Small intestine (tissue), 7 donors: ENCODE measurements around the gene RYR2. TPM values are rescaled to one million over a fixed set of nuclear protein-coding genes. Genes with fewer than 3 reads are reported as not detected.
"Not testable (repeated sequence)": the region's sequence is repeated elsewhere in the genome, so short reads cannot be mapped to it uniquely, and the experiment has no call there.

Experiments
- DNase-seq, 2 donors: peaks; one replicate each; pipeline versions ENCODE4 v3.0.0 to v3.0.0-alpha.2; 2013
- FAIRE-seq: peaks from 2 replicates; lab custom pipeline; 2012; peaks lifted over from hg19 to GRCh38; lab: Jason Lieb, UNC
- H3K27ac ChIP-seq, 3 donors: one replicate each; pipeline ENCODE4 v1.5.1; 2013; ENCODE audit warnings: low read length in 2 of 3, mild to moderate bottlenecking in 2 of 3, control low read depth in 1 of 3, inconsistent platforms in 1 of 3, low read depth in 1 of 3, moderate library complexity in 1 of 3
- H3K27me3 ChIP-seq, 3 donors: one replicate each; pipeline ENCODE4 v1.6.1; 2013; ENCODE audit warnings: low read length in 3 of 3, inconsistent platforms in 1 of 3; ENCODE audit not compliant: control insufficient read depth in 3 of 3, insufficient read depth in 3 of 3
- H3K36me3 ChIP-seq, 3 donors: one replicate each; pipeline ENCODE4 v1.6.1; 2013; ENCODE audit warnings: low read length in 3 of 3, inconsistent platforms in 1 of 3, low read depth in 1 of 3, mild to moderate bottlenecking in 1 of 3, moderate library complexity in 1 of 3; ENCODE audit not compliant: control insufficient read depth in 3 of 3, insufficient read depth in 2 of 3
- H3K4me1 ChIP-seq, 3 donors: one replicate each; pipeline ENCODE4 v1.6.1; 2013; ENCODE audit warnings: low read length in 2 of 3, inconsistent platforms in 1 of 3, low read depth in 1 of 3, mild to moderate bottlenecking in 1 of 3, moderate library complexity in 1 of 3; ENCODE audit not compliant: control insufficient read depth in 3 of 3, insufficient read depth in 2 of 3
- H3K4me3 ChIP-seq, 3 donors: one replicate each; pipeline ENCODE4 v1.5.1; 2013; ENCODE audit warnings: low read length in 3 of 3, control low read depth in 1 of 3, inconsistent platforms in 1 of 3, low read depth in 1 of 3, mild to moderate bottlenecking in 1 of 3, moderate library complexity in 1 of 3
- H3K9me3 ChIP-seq, 2 donors: one replicate each; pipeline ENCODE4 v1.6.1; 2013; ENCODE audit warnings: low read depth in 1 of 2, low read length in 1 of 2; ENCODE audit not compliant: control insufficient read depth in 2 of 2, insufficient read depth in 1 of 2
- WGBS, 3 donors: extraction: QIAGEN DNeasy Blood & Tissue Kit; methylation state at CpG; one replicate each; pipeline ENCODE4 v1.1.7; 2013; 5-methylcytosine and 5-hydroxymethylcytosine counted together
- polyA plus RNA-seq, 4 donors: library from polyadenylated mRNA; stranded (reverse) in 3 of 4; unstranded in 1 of 4; fragments of 200-250 nt in 3 of 4; fragments of 120-200 nt in 1 of 4; gene quantifications; one replicate each; pipeline versions ENCODE4 v1.2.1 to v1.2.3, GENCODE V29; 2013
- donor health status: healthy with polysubstance abuse.
- donor health status: control.
- donor health status: control.
- donor health status: Bipolar disorder and iron deficiency.
- donor health status: healthy.

RYR2 gene
- polyA plus RNA-seq, 4 donors = 0.22 to 1.5 (median 0.62) TPM

- Histone ChIP-seq H3K4me3 (no peak overlapping the region), H3K36me3 (no peaks in the 10 kb centered on the region), H3K4me1 (no peaks in the 10 kb centered on the region), H3K27ac (peak overlapping the region in 1 of 3 donors; percentile 10), H3K9me3 (no peaks in the 10 kb centered on the region), H3K27me3 (peaks cover 0 to 2% (median 0%) of the 10 kb centered on the region in 3 donors)
- DNase-seq (no peak), FAIRE-seq (no peak)
- 60 to 73% (median 72%) methylated on average over 4 of the region's 4 CpGs for WGBS, 3 donors
Measured at GRCh38 chr1:237145379-237146135, 103.6 kb downstream of the RYR2 start.

GRCh38 chr1:237146241-237146640 lies 104.3 kb downstream of the RYR2 start:
- Histone ChIP-seq H3K27ac (peak overlapping the region in 2 of 3 donors; percentile 10 to 14), H3K27me3 (peaks cover 0 to 2% (median 0%) of the 10 kb centered on the region in 3 donors), H3K4me3 (no peak overlapping the region), H3K4me1 (no peaks in the 10 kb centered on the region), H3K9me3 (no peaks in the 10 kb centered on the region), H3K36me3 (no peaks in the 10 kb centered on the region)
- FAIRE-seq (no peak), DNase-seq (peak in 1 of 2 donors; percentile 28)
- 37 to 53% (median 49%) methylated on average over 7 of the region's 7 CpGs for WGBS, 3 donors

- no peaks in the 10 kb centered on the region for H3K4me1 ChIP-seq
- WGBS, 3 donors = 88 to 90% (median 90%) methylated on average over 3 of the region's 3 CpGs
- no peaks in the 10 kb centered on the region for H3K36me3 ChIP-seq
- H3K9me3 ChIP-seq = no peaks in the 10 kb centered on the region
- no peak overlapping the region for H3K4me3 ChIP-seq
- no peak for DNase-seq
- no peak overlapping the region for H3K27ac ChIP-seq
- FAIRE-seq = no peak
- no peaks in the 10 kb centered on the region for H3K27me3 ChIP-seq
Measured at GRCh38 chr1:237149857-237150256, 107.9 kb downstream of the RYR2 start.

GRCh38 chr1:237151979-237152378 lies 110.0 kb downstream of the RYR2 start:
- H3K27me3 ChIP-seq, FAIRE-seq, DNase-seq, H3K4me1 ChIP-seq, H3K27ac ChIP-seq, H3K9me3 ChIP-seq, H3K36me3 ChIP-seq, H3K4me3 ChIP-seq: not testable (repeated sequence)
- 73 to 94% (median 90%) methylated on average over 6 of the region's 6 CpGs for WGBS, 3 donors

GRCh38 chr1:237152506-237153335 lies 110.7 kb downstream of the RYR2 start:
- Histone ChIP-seq H3K27ac (no peak overlapping the region), H3K4me1 (no peaks in the 10 kb centered on the region), H3K36me3 (no peaks in the 10 kb centered on the region), H3K9me3 (no peaks in the 10 kb centered on the region), H3K4me3 (no peak overlapping the region), H3K27me3 (no peaks in the 10 kb centered on the region)
- DNase-seq (no peak), FAIRE-seq (no peak)
- 74 to 82% (median 78%) methylated on average over 5 of the region's 5 CpGs for WGBS, 3 donors

- Histone ChIP-seq H3K36me3 (no peaks in the 10 kb centered on the region), H3K4me3 (no peak overlapping the region), H3K9me3 (no peaks in the 10 kb centered on the region), H3K27ac (no peak overlapping the region), H3K27me3 (no peaks in the 10 kb centered on the region), H3K4me1 (no peaks in the 10 kb centered on the region)
- 59 to 60% (median 59%) methylated on average over 5 of the region's 5 CpGs for WGBS, 3 donors
- FAIRE-seq (no peak), DNase-seq (no peak)
Measured at GRCh38 chr1:237154157-237154556, 112.2 kb downstream of the RYR2 start.

GRCh38 chr1:237164406-237165352 lies 122.7 kb downstream of the RYR2 start:
- FAIRE-seq (no peak), DNase-seq (no peak)
- Histone ChIP-seq H3K4me3 (no peak overlapping the region), H3K27ac (no peak overlapping the region), H3K27me3 (no peaks in the 10 kb centered on the region), H3K36me3 (no peaks in the 10 kb centered on the region), H3K4me1 (no peaks in the 10 kb centered on the region), H3K9me3 (no peaks in the 10 kb centered on the region)
- WGBS, 3 donors = 72 to 77% (median 75%) methylated on average over 8 of the region's 8 CpGs

GRCh38 chr1:237166086-237166485 lies 124.1 kb downstream of the RYR2 start:
- H3K27ac ChIP-seq = no peak overlapping the region
- H3K4me1 ChIP-seq = no peaks in the 10 kb centered on the region
- no peak for DNase-seq
- no peaks in the 10 kb centered on the region for H3K27me3 ChIP-seq
- 35 to 45% (median 44%) methylated on average over 1 of the region's 1 CpG for WGBS, 3 donors
- H3K36me3 ChIP-seq = no peaks in the 10 kb centered on the region
- no peaks in the 10 kb centered on the region for H3K9me3 ChIP-seq
- no peak for FAIRE-seq
- H3K4me3 ChIP-seq = no peak overlapping the region
